ENCODE measurements around the gene CCNG2.

GRCh38 chr4:77204621-77205020 lies 47.6 kb downstream of the CCNG2 start:
- TF ChIP-seq PATZ1 (CRISPR knock-in tag; IDR thresholded peaks at IDR 0.05; ENCODE audit: borderline replicate concordance) (no peak), PPARA (CRISPR knock-in tag; IDR thresholded peaks at IDR 0.05; ENCODE audit: borderline replicate concordance) (no peak), OSR1 (CRISPR knock-in tag; IDR thresholded peaks at IDR 0.05) (no peak), ZNF565 (CRISPR knock-in tag; conservative IDR thresholded peaks at IDR 0.05; ENCODE audit: low read depth) (no peak), ZC3H10 (CRISPR knock-in tag; IDR thresholded peaks at IDR 0.05) (no peak), TSHZ2 (CRISPR knock-in tag; IDR thresholded peaks at IDR 0.05) (no peak), ZNF70 (CRISPR knock-in tag; IDR thresholded peaks at IDR 0.05) (no peak), ISL1 (CRISPR knock-in tag; IDR thresholded peaks at IDR 0.05) (no peak), TCF4 (CRISPR knock-in tag; IDR thresholded peaks at IDR 0.05; ENCODE audit: borderline replicate concordance) (no peak), SNAI2 (CRISPR knock-in tag; IDR thresholded peaks at IDR 0.05) (no peak), ZFP3 (CRISPR knock-in tag; IDR thresholded peaks at IDR 0.05) (no peak)
